ENCODE data around the gene NUP160.
"Not testable (repeated sequence)": the region's sequence is repeated elsewhere in the genome, so short reads cannot be mapped to it uniquely, and the experiment has no call there.

Gene NUP160

DNA sequence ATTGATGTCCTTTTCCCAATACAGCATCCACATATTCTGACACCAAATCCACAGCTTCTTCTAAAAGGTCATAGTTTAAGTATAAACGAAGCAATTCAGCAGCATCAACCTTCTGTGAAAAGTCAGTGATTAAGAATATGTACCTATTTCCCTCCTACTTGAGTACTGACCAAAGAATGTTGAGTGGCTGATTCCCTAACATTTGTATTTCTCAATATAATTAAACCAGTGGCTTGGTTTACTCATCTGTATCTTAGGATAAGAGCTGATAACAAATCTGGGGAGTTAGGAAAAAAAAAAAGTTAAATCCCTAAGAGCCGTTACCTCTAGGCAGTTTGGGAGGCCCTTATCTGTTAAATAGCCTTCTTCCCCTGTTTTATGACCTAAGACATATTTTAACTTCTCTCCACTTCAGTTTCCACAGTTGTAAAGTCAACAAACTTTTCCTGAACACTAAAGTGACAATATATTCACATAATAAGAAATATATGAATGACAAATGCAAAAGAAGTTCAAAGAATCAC lies 65.0 kb downstream of the NUP160 start:
- no peak overlapping the region for H3K9ac ChIP-seq (ENCODE audit: low read depth, low read length)
- H3K9me3 ChIP-seq (ENCODE audit: control insufficient read depth, insufficient read depth, low read length) = no peaks in the 10 kb centered on the region
- H3K4me3 ChIP-seq (ENCODE audit: low read depth, low read length) = no peak overlapping the region
- peaks cover 30% of the 10 kb centered on the region for H3K36me3 ChIP-seq (ENCODE audit: control insufficient read depth, insufficient read depth, low read length)
- H3K27me3 ChIP-seq (ENCODE audit: control insufficient read depth, insufficient read depth, low read length) = no peaks in the 10 kb centered on the region
- H3K4me1 ChIP-seq (ENCODE audit: control insufficient read depth, insufficient read depth, low read length) = no peaks in the 10 kb centered on the region

- no peaks in the 10 kb centered on the region for H3K4me1 ChIP-seq (ENCODE audit: control insufficient read depth, insufficient read depth, low read length)
- no peaks in the 10 kb centered on the region for H3K9me3 ChIP-seq (ENCODE audit: control insufficient read depth, insufficient read depth, low read length)
- no peak overlapping the region for H3K4me3 ChIP-seq (ENCODE audit: low read depth, low read length)
- no peaks in the 10 kb centered on the region for H3K27me3 ChIP-seq (ENCODE audit: control insufficient read depth, insufficient read depth, low read length)
- H3K36me3 ChIP-seq (ENCODE audit: control insufficient read depth, insufficient read depth, low read length) = peaks cover 28% of the 10 kb centered on the region
- no peak overlapping the region for H3K9ac ChIP-seq (ENCODE audit: low read depth, low read length)
Observed at GRCh38 chr11:47778878-47779483, 69.2 kb downstream of the NUP160 start.

GRCh38 chr11:47775240-47775869 lies 72.8 kb downstream of the NUP160 start:
- H3K27me3 ChIP-seq (ENCODE audit: control insufficient read depth, insufficient read depth, low read length) = no peaks in the 10 kb centered on the region
- no peaks in the 10 kb centered on the region for H3K9me3 ChIP-seq (ENCODE audit: control insufficient read depth, insufficient read depth, low read length)
- H3K4me3 ChIP-seq (ENCODE audit: low read depth, low read length) = no peak overlapping the region
- H3K9ac ChIP-seq (ENCODE audit: low read depth, low read length) = no peak overlapping the region
- H3K36me3 ChIP-seq (ENCODE audit: control insufficient read depth, insufficient read depth, low read length) = peaks cover 18% of the 10 kb centered on the region
- H3K4me1 ChIP-seq (ENCODE audit: control insufficient read depth, insufficient read depth, low read length) = no peaks in the 10 kb centered on the region

DNA sequence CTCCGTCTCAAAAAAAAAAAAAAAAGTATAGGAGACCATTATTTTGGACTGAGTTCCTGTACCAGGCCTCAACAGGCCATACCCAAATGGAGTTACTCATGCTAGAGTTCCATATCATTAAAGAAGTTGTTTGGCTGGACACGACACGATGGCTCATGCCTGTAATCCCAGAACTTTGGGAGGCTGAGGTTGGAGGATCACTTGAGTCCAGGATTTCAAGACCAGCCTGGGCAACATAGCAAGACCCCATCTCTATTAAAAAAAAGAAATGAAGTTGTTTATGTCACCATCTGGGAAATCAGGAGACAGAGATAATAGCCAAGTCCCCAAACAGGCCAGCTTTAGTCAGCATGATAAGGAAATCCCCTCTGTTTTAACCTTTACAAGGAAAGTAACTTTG lies 74.3 kb downstream of the NUP160 start:
- H3K27me3 ChIP-seq (ENCODE audit: control insufficient read depth, insufficient read depth, low read length) = no peaks in the 10 kb centered on the region
- H3K9ac ChIP-seq (ENCODE audit: low read depth, low read length) = no peak overlapping the region
- H3K9me3 ChIP-seq (ENCODE audit: control insufficient read depth, insufficient read depth, low read length) = no peaks in the 10 kb centered on the region
- no peak overlapping the region for H3K4me3 ChIP-seq (ENCODE audit: low read depth, low read length)
- H3K4me1 ChIP-seq (ENCODE audit: control insufficient read depth, insufficient read depth, low read length) = no peaks in the 10 kb centered on the region
- peaks cover 11% of the 10 kb centered on the region for H3K36me3 ChIP-seq (ENCODE audit: control insufficient read depth, insufficient read depth, low read length)

- H3K9ac ChIP-seq (ENCODE audit: low read depth, low read length); H3K4me3 ChIP-seq (ENCODE audit: low read depth, low read length); H3K4me1 ChIP-seq (ENCODE audit: control insufficient read depth, insufficient read depth, low read length); H3K36me3 ChIP-seq (ENCODE audit: control insufficient read depth, insufficient read depth, low read length); H3K9me3 ChIP-seq (ENCODE audit: control insufficient read depth, insufficient read depth, low read length); H3K27me3 ChIP-seq (ENCODE audit: control insufficient read depth, insufficient read depth, low read length): not testable (repeated sequence)
Observed at GRCh38 chr11:47769556-47769955, 78.6 kb downstream of the NUP160 start.

- H3K36me3 ChIP-seq (ENCODE audit: control insufficient read depth, insufficient read depth, low read length) = peaks cover 8% of the 10 kb centered on the region
- H3K27me3 ChIP-seq (ENCODE audit: control insufficient read depth, insufficient read depth, low read length) = no peaks in the 10 kb centered on the region
- peak overlapping the region; percentile 76 for H3K4me3 ChIP-seq (ENCODE audit: low read depth, low read length)
- no peaks in the 10 kb centered on the region for H3K9me3 ChIP-seq (ENCODE audit: control insufficient read depth, insufficient read depth, low read length)
- H3K9ac ChIP-seq (ENCODE audit: low read depth, low read length) = peak overlapping the region; percentile 94
- H3K4me1 ChIP-seq (ENCODE audit: control insufficient read depth, insufficient read depth, low read length) = peaks cover 8% of the 10 kb centered on the region
Observed at GRCh38 chr11:47768101-47768612, 80.0 kb downstream of the NUP160 start.

DNA sequence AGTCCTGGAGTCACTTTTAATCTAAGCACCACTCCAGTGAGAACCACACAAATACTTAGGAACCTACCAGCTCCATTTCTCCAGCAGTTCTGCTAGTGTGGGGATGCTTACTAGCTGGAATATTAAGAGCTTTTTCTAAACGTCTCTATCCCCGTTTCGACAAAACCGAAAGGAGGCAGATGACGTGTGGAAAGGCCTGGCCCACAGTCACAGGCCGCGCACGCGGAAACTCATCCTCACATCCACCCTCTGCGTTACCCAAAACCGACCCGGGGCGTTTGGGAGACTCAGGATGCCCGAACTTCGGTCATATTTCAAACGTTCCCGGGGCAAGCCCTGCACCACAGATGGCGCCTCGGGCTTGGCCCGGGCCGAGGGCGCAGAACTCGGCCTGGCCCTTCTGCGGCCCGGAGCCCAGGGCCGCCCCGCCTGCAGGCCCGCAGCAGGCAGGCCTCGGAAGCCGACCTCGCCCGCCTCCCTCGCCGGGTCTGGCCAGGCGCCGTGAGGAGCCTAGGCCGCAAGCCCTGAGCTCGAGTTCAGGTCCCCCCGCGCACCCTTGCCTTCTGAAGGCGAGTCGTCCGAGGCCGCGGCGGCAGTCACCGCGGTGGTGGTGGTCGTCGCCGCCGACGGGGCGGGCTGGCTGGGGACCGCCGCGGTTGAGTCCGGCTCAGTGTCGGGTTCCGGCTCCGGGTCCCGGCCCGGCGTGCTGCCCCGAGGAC lies 81.5 kb downstream of the NUP160 start:
- H3K27me3 ChIP-seq (ENCODE audit: control insufficient read depth, insufficient read depth, low read length) = no peaks in the 10 kb centered on the region
- no peaks in the 10 kb centered on the region for H3K9me3 ChIP-seq (ENCODE audit: control insufficient read depth, insufficient read depth, low read length)
- peak overlapping the region; percentile 91 for H3K9ac ChIP-seq (ENCODE audit: low read depth, low read length)
- peak overlapping the region; percentile 87 for H3K4me3 ChIP-seq (ENCODE audit: low read depth, low read length)
- peaks cover 13% of the 10 kb centered on the region for H3K36me3 ChIP-seq (ENCODE audit: control insufficient read depth, insufficient read depth, low read length)
- peaks cover 8% of the 10 kb centered on the region for H3K4me1 ChIP-seq (ENCODE audit: control insufficient read depth, insufficient read depth, low read length)

- Histone ChIP-seq H3K36me3 (ENCODE audit: control insufficient read depth, insufficient read depth, low read length) (peaks cover 15% of the 10 kb centered on the region), H3K4me3 (ENCODE audit: low read depth, low read length) (peak overlapping the region; percentile 87), H3K9ac (ENCODE audit: low read depth, low read length) (no peak overlapping the region)
Observed at GRCh38 chr11:47765086-47765485, 83.1 kb downstream of the NUP160 start.

GRCh38 chr11:47759291-47759690 lies 88.9 kb downstream of the NUP160 start:
- not testable (repeated sequence) for H3K4me1 ChIP-seq (ENCODE audit: control insufficient read depth, insufficient read depth, low read length); H3K9me3 ChIP-seq (ENCODE audit: control insufficient read depth, insufficient read depth, low read length); H3K4me3 ChIP-seq (ENCODE audit: low read depth, low read length); H3K9ac ChIP-seq (ENCODE audit: low read depth, low read length); H3K27me3 ChIP-seq (ENCODE audit: control insufficient read depth, insufficient read depth, low read length)
- H3K36me3 ChIP-seq (ENCODE audit: control insufficient read depth, insufficient read depth, low read length) = peaks cover 20% of the 10 kb centered on the region

More at GRCh38 chr11:47765086-47765485, 83.1 kb downstream of the NUP160 start:
- Histone ChIP-seq H3K9me3 (ENCODE audit: control insufficient read depth, insufficient read depth, low read length) (no peaks in the 10 kb centered on the region), H3K4me1 (ENCODE audit: control insufficient read depth, insufficient read depth, low read length) (peaks cover 8% of the 10 kb centered on the region), H3K27me3 (ENCODE audit: control insufficient read depth, insufficient read depth, low read length) (no peaks in the 10 kb centered on the region)

GRCh38 chr11:47756208-47756607 lies 91.9 kb downstream of the NUP160 start:
- H3K9ac ChIP-seq (ENCODE audit: low read depth, low read length) = no peak overlapping the region
- no peaks in the 10 kb centered on the region for H3K9me3 ChIP-seq (ENCODE audit: control insufficient read depth, insufficient read depth, low read length)
- peaks cover 32% of the 10 kb centered on the region for H3K36me3 ChIP-seq (ENCODE audit: control insufficient read depth, insufficient read depth, low read length)
- H3K4me3 ChIP-seq (ENCODE audit: low read depth, low read length) = no peak overlapping the region
- H3K27me3 ChIP-seq (ENCODE audit: control insufficient read depth, insufficient read depth, low read length) = no peaks in the 10 kb centered on the region
- H3K4me1 ChIP-seq (ENCODE audit: control insufficient read depth, insufficient read depth, low read length) = no peaks in the 10 kb centered on the region

- Histone ChIP-seq H3K9ac (ENCODE audit: low read depth, low read length) (no peak overlapping the region), H3K4me1 (ENCODE audit: control insufficient read depth, insufficient read depth, low read length) (no peaks in the 10 kb centered on the region), H3K36me3 (ENCODE audit: control insufficient read depth, insufficient read depth, low read length) (peaks cover 45% of the 10 kb centered on the region)
Observed at GRCh38 chr11:47750725-47751124, 97.4 kb downstream of the NUP160 start.

More at GRCh38 chr11:47750725-47751124, 97.4 kb downstream of the NUP160 start:
- H3K27me3 ChIP-seq (ENCODE audit: control insufficient read depth, insufficient read depth, low read length) = no peaks in the 10 kb centered on the region
- no peaks in the 10 kb centered on the region for H3K9me3 ChIP-seq (ENCODE audit: control insufficient read depth, insufficient read depth, low read length)
- H3K4me3 ChIP-seq (ENCODE audit: low read depth, low read length) = no peak overlapping the region
